H1 (cell line): ENCODE measurements around the gene DLEC1. TPM values are rescaled to one million over a fixed set of nuclear protein-coding genes. Genes with fewer than 3 reads are reported as not detected.

Source experiments
- CTCF ChIA-PET: fragments of 300-600 bp; sonication (Branson Sonifier 250); formaldehyde crosslinking; loops from one replicate; lab custom pipeline; 2021; ENCODE audit not compliant: partially characterized antibody; lab: Charles Lee
- POLR2A ChIA-PET: fragments of 300-600 bp; sonication (Branson Sonifier 250); formaldehyde crosslinking; loops from one replicate; lab custom pipeline; 2021; ENCODE audit warnings: inconsistent platforms; ENCODE audit not compliant: partially characterized antibody; lab: Charles Lee
- DNase-seq, 2 experiments: peaks; one replicate each; pipeline versions ENCODE4 v3.0.0 to v3.0.0-alpha.2; 2010 to 2022; ENCODE audit warnings: low spot score in 2 of 2, low read depth in 1 of 2, mixed read lengths in 1 of 2
- FAIRE-seq: peaks from 2 replicates; lab custom pipeline; 2011; peaks lifted over from hg19 to GRCh38; lab: Jason Lieb, UNC
- H2AFZ ChIP-seq: 2 replicates; pipeline ENCODE4 v1.8.1; 2012; ENCODE audit warnings: low read length, inconsistent platforms
- H2AK5ac ChIP-seq: 2 replicates; pipeline ENCODE4 v1.6.1; 2013; ENCODE audit warnings: low read depth, low read length
- H2BK120ac ChIP-seq: replicated peaks from 2 replicates; pipeline ENCODE3; 2013; ENCODE audit warnings: low read depth, low read length, inconsistent platforms
- H2BK12ac ChIP-seq: 2 replicates; pipeline ENCODE4 v1.6.1; 2013; ENCODE audit warnings: low read depth, low read length
- H2BK15ac ChIP-seq: 2 replicates; pipeline ENCODE4 v1.6.1; 2013; ENCODE audit warnings: low read length
- H2BK20ac ChIP-seq: 2 replicates; pipeline ENCODE4 v1.6.1; 2013; ENCODE audit warnings: low read length
- H2BK5ac ChIP-seq: 2 replicates; pipeline ENCODE4 v1.6.1; 2013; ENCODE audit warnings: low read depth, low read length
- H3K14ac ChIP-seq: 2 replicates; pipeline ENCODE4 v1.6.1; 2013; ENCODE audit warnings: inconsistent platforms; ENCODE audit not compliant: insufficient read length
- H3K18ac ChIP-seq: 2 replicates; pipeline ENCODE4 v1.6.1; 2013; ENCODE audit warnings: low read length; ENCODE audit errors: extremely low read depth
- H3K23ac ChIP-seq: 2 replicates; pipeline ENCODE4 v1.6.1; 2013; ENCODE audit warnings: inconsistent platforms; ENCODE audit not compliant: insufficient read length
- H3K23me2 ChIP-seq: 2 replicates; pipeline ENCODE4 v1.6.1; 2013; ENCODE audit warnings: low read depth, low read length
- H3K27ac ChIP-seq: 2 replicates; pipeline ENCODE4 v1.6.1; 2011; ENCODE audit warnings: low read depth, low read length, inconsistent platforms
- H3K27me3 ChIP-seq, 4 experiments: replicated peaks in 1 of 4; 1 replicate in 1 of 4; 2 replicates in 3 of 4; pipeline versions ENCODE4 v1.6.1 to v1.8.1; 2011 to 2013; ENCODE audit warnings: low read length in 3 of 4, mild to moderate bottlenecking in 3 of 4, inconsistent platforms in 2 of 4, mixed read lengths in 2 of 4, moderate library complexity in 1 of 4; ENCODE audit not compliant: control insufficient read depth in 3 of 4, insufficient read depth in 3 of 4; ENCODE audit errors: extremely low read depth in 1 of 4
- H3K36me3 ChIP-seq, 4 experiments: 2 replicates each; pipeline versions ENCODE4 v1.6.1 to v1.8.1; 2011 to 2013; ENCODE audit warnings: mild to moderate bottlenecking in 4 of 4, low read length in 3 of 4, moderate library complexity in 2 of 4, control low read depth in 1 of 4, inconsistent platforms in 1 of 4; ENCODE audit not compliant: insufficient read depth in 4 of 4, control insufficient read depth in 2 of 4
- H3K4ac ChIP-seq: replicated peaks from 2 replicates; pipeline ENCODE3; 2013; ENCODE audit warnings: low read length, low read depth, mixed read lengths, inconsistent platforms; ENCODE audit not compliant: insufficient read length
- H3K4me1 ChIP-seq, 4 experiments: replicated peaks in 1 of 4; 1 replicate in 1 of 4; 2 replicates in 3 of 4; pipeline versions ENCODE4 v1.6.1 to v1.8.1; 2011 to 2013; ENCODE audit warnings: low read length in 3 of 4, inconsistent platforms in 2 of 4, mixed read lengths in 1 of 4; ENCODE audit not compliant: insufficient read depth in 4 of 4, control insufficient read depth in 3 of 4
- H3K4me2 ChIP-seq, 2 experiments: 2 replicates each; pipeline versions ENCODE4 v1.6.1 to v1.8.1; 2011 to 2013; ENCODE audit warnings: low read depth in 2 of 2, low read length in 2 of 2, control low read depth in 1 of 2, inconsistent platforms in 1 of 2, mild to moderate bottlenecking in 1 of 2; ENCODE audit not compliant: insufficient read depth in 1 of 2
- H3K4me3 ChIP-seq, 4 experiments: fragments of 200-600, 300-600 bp in 1 of 4; sonication (generic), shearing (Covaris generic), sonication (Bioruptor Twin) in 1 of 4; 2 replicates each; pipeline versions ENCODE4 v1.5.1 to v1.8.1; 2011 to 2016; ENCODE audit warnings: low read length in 4 of 4, low read depth in 3 of 4, control low read depth in 2 of 4, inconsistent platforms in 2 of 4, mild to moderate bottlenecking in 2 of 4, mixed read lengths in 1 of 4, moderate library complexity in 1 of 4; ENCODE audit not compliant: insufficient read depth in 2 of 4; ENCODE audit errors: extremely low read depth in 1 of 4
- H3K56ac ChIP-seq: replicated peaks from 2 replicates; pipeline ENCODE3; 2013; ENCODE audit warnings: low read depth, mild to moderate bottlenecking, mixed read lengths, low read length, inconsistent platforms; ENCODE audit not compliant: insufficient read length
- H3K79me1 ChIP-seq: 2 replicates; pipeline ENCODE4 v1.6.1; 2013; ENCODE audit warnings: low read depth, low read length, control low read depth
- H3K79me2 ChIP-seq, 2 experiments: 2 replicates each; pipeline versions ENCODE4 v1.6.1 to v1.8.1; 2012 to 2013; ENCODE audit warnings: low read length in 2 of 2, mild to moderate bottlenecking in 2 of 2, inconsistent platforms in 1 of 2; ENCODE audit not compliant: insufficient read depth in 2 of 2, control insufficient read depth in 1 of 2
- H3K9ac ChIP-seq, 4 experiments: replicated peaks in 1 of 4; 1 replicate in 1 of 4; 2 replicates in 3 of 4; pipeline versions ENCODE4 v1.6.1 to v1.8.1; 2011 to 2013; ENCODE audit warnings: low read depth in 3 of 4, low read length in 3 of 4, control low read depth in 2 of 4, mild to moderate bottlenecking in 2 of 4, moderate library complexity in 2 of 4, inconsistent platforms in 1 of 4; ENCODE audit errors: extremely low read depth in 1 of 4
- H3K9me3 ChIP-seq, 2 experiments: 2 replicates each; pipeline versions ENCODE4 v1.6.1 to v1.8.1; 2012 to 2013; ENCODE audit warnings: mild to moderate bottlenecking in 2 of 2, moderate library complexity in 2 of 2, control low read depth in 1 of 2, inconsistent platforms in 1 of 2, low read depth in 1 of 2, low read length in 1 of 2, mixed read lengths in 1 of 2; ENCODE audit not compliant: insufficient read depth in 2 of 2
- H4K20me1 ChIP-seq, 2 experiments: replicated peaks in 1 of 2; 2 replicates each; pipeline versions ENCODE3 to v1.8.1; 2011 to 2013; ENCODE audit warnings: inconsistent platforms in 2 of 2, low read length in 2 of 2, mild to moderate bottlenecking in 1 of 2; ENCODE audit not compliant: insufficient read depth in 2 of 2, control insufficient read depth in 1 of 2
- H4K5ac ChIP-seq: 2 replicates; pipeline ENCODE4 v1.6.1; 2013; ENCODE audit warnings: low read length, low read depth, mixed read lengths, inconsistent platforms; ENCODE audit not compliant: insufficient read length
- H4K8ac ChIP-seq: 2 replicates; pipeline ENCODE4 v1.8.0; 2013; ENCODE audit warnings: mild to moderate bottlenecking, moderate library complexity, low read length, inconsistent platforms; ENCODE audit not compliant: insufficient read depth; ENCODE audit errors: extremely low read depth
- H4K91ac ChIP-seq: replicated peaks from 2 replicates; pipeline ENCODE3; 2013; ENCODE audit warnings: low read length, mixed read lengths, inconsistent platforms; ENCODE audit not compliant: insufficient read length
- ASH2L ChIP-seq: fragments of 200-600, 300-600 bp; sonication (generic); IDR thresholded peaks from one replicate; pipeline ENCODE4 v1.7.1; 2017; ENCODE audit warnings: low read length
- ATF2 ChIP-seq: IDR thresholded peaks from 2 replicates; pipeline ENCODE4 v1.6.1; 2012; ENCODE audit warnings: low read length, inconsistent platforms
- CREB1 ChIP-seq: IDR thresholded peaks from 2 replicates; pipeline ENCODE4 v1.6.1; 2012; ENCODE audit warnings: inconsistent platforms
- CTBP2 ChIP-seq: IDR thresholded peaks from 2 replicates; pipeline ENCODE4 v1.7.0; 2011; ENCODE audit warnings: borderline replicate concordance, mild to moderate bottlenecking, moderate library complexity, mixed read lengths, low read length; ENCODE audit not compliant: insufficient read depth, insufficient read length
- EP300 ChIP-seq, 2 experiments: IDR thresholded peaks; 1 replicate in 1 of 2; 2 replicates in 1 of 2; pipeline ENCODE4 v1.6.1; 2011 to 2012; ENCODE audit warnings: low read depth in 2 of 2, low read length in 2 of 2, mild to moderate bottlenecking in 2 of 2, borderline replicate concordance in 1 of 2, inconsistent platforms in 1 of 2, moderate library complexity in 1 of 2
- GTF2F1 ChIP-seq: IDR thresholded peaks from 2 replicates; pipeline ENCODE4 v1.6.1; 2012; ENCODE audit warnings: low read depth, low read length, improper control_type of control experiment, borderline replicate concordance
- KDM1A ChIP-seq: fragments of 200-600, 300-600 bp; sonication (generic); IDR thresholded peaks from 2 replicates; pipeline ENCODE4 v1.7.1; 2016; ENCODE audit warnings: mild to moderate bottlenecking, low read length, borderline replicate concordance
- POU5F1 ChIP-seq: IDR thresholded peaks from 2 replicates; pipeline ENCODE4 v1.6.1; 2011; ENCODE audit warnings: low read depth, mild to moderate bottlenecking, low read length, moderate library complexity
- RXRA ChIP-seq: IDR thresholded peaks from 2 replicates; pipeline ENCODE4 v1.6.1; 2011; ENCODE audit warnings: low read depth, mild to moderate bottlenecking, low read length, moderate library complexity; ENCODE audit not compliant: insufficient read depth
- SAP30 ChIP-seq: fragments of 300-600 bp; sonication (generic); IDR thresholded peaks from 2 replicates; pipeline ENCODE4 v1.7.1; 2012; ENCODE audit warnings: low read length, moderate library complexity, mild to moderate bottlenecking, inconsistent platforms; ENCODE audit not compliant: insufficient read depth, insufficient replicate concordance
- TEAD4 ChIP-seq: IDR thresholded peaks from 2 replicates; pipeline ENCODE4 v1.6.1; 2012; ENCODE audit warnings: low read depth, low read length, inconsistent platforms, mixed read lengths
- YY1 ChIP-seq: IDR thresholded peaks from 2 replicates; pipeline ENCODE4 v1.6.1; 2011; ENCODE audit warnings: low read depth, mild to moderate bottlenecking, low read length
- WGBS, 2 experiments: shearing (Covaris generic) in 1 of 2; methylation state at CpG; one replicate each; pipeline versions ENCODE4 v1.1.6 to v1.1.7; 2013 to 2015; ENCODE audit warnings: low lambda C conversion rate in 2 of 2, mixed read lengths in 2 of 2, inconsistent platforms in 1 of 2, low coverage in 1 of 2, missing lambda C conversion rate in 1 of 2; ENCODE audit not compliant: insufficient replicate concordance in 2 of 2, insufficient coverage in 1 of 2, insufficient read length in 1 of 2; ENCODE audit errors: extremely low coverage in 1 of 2, missing lambda C conversion rate in 1 of 2; 5-methylcytosine and 5-hydroxymethylcytosine counted together
- polyA plus RNA-seq, 7 experiments: library from polyadenylated mRNA; depleted of rRNA in 3 of 7; stranded (reverse) in 5 of 7; unstranded in 2 of 7; fragments of >200 nt in 5 of 7; fragments of 200-250 nt in 2 of 7; gene quantifications; 1 replicate in 5 of 7; 2 replicates in 1 of 7; 4 replicates in 1 of 7; pipeline versions ENCODE4 v1.2.1 to v1.2.3, GENCODE V29; 2011 to 2013; ENCODE audit warnings: missing spikeins in 2 of 7, mixed read lengths in 2 of 7
- total RNA-seq: library from RNA; stranded (reverse); fragmentation: NEBNext Ultra II Directional; extraction: Animal tissue kit (Norgen Biotek cat#: 25700); gene quantifications from 2 replicates; pipeline ENCODE4 v1.2.1, GENCODE V29; 2021

The DLEC1 gene
- total and polyA plus RNA-seq, 2 of the 8 experiments (the other 6 are each of a cell fraction or from before 2014, with no cell fraction given): 0.26 to 0.76 TPM

DNA sequence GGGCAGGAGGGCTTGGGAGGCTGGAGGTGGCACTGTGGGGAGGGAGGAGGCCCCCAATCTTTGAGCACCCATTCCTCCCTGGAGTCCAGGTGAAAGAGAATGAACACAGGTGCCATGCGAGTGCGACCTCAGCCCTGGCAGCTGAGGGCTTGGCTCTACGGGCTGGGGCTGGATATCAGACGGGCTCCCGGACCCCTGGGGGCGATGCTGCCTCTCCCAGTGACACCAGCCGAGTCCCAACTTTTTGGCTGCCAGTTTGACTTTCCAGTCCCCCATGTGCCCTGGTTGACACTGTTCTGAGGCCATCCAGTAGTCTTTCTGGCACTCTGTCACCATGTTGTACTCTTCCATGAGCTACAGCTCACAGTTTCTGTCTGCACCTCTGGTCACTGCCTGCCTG lies 47.2 kb upstream of the DLEC1 start:
- ChIA-PET CTCF (interaction anchor here (1.1 to 2.1 kb wide), 5 partner anchors 12 to 82 kb away, joined by 3 to 10 read pairs (median 5); no protein-coding TSS in a partner anchor), POLR2A (no interaction called here)
- Histone ChIP-seq H3K14ac (no peak overlapping the region), H3K36me3 (no peaks in the 10 kb centered on the region), H3K27me3 (peaks cover 0 to 5% (median 1%) of the 10 kb centered on the region in 4 experiments; a peak in 4 of 7 replicates), H2BK5ac (no peak overlapping the region), H3K4me3 (no peak overlapping the region), H4K5ac (no peak overlapping the region), H4K91ac (peak overlapping the region; percentile 1), H2BK15ac (peak overlapping the region; percentile 85; the same call in 1 of the 2 replicates), H3K23me2 (peaks cover 7% of the 10 kb centered on the region), H4K8ac (no peak overlapping the region), H2AK5ac (0 out of 2 replicates have a peak overlapping the region, but pooled peaks have one; percentile 26), H3K79me2 (no peaks in the 10 kb centered on the region), H2BK120ac (no peak overlapping the region), H3K18ac (no peak overlapping the region), H4K20me1 (no peaks in the 10 kb centered on the region), H2BK12ac (0 out of 2 replicates have a peak overlapping the region, but pooled peaks have one; percentile 50), H2AFZ (no peak overlapping the region), H3K4me1 (peaks cover 0 to 13% (median 7%) of the 10 kb centered on the region in 4 experiments; a peak in 6 of 7 replicates), H3K4ac (no peak overlapping the region), H3K27ac (no peak overlapping the region), H3K4me2 (0 out of 4 replicates have a peak overlapping the region, but pooled peaks of 1 of the 2 experiments have one; percentile 54), H3K23ac (no peak overlapping the region), H3K56ac (no peak overlapping the region), H3K9me3 (no peaks in the 10 kb centered on the region), H3K9ac (no peak overlapping the region), H2BK20ac (no peak overlapping the region), H3K79me1 (no peaks in the 10 kb centered on the region)
- no peak for FAIRE-seq
- no peak for DNase-seq
- WGBS, 2 experiments: 93% methylated on average over 7 of the region's 7 CpGs; no CpG with 5 or more reads in 1 of the 2 experiments
- TF ChIP-seq YY1: no peak
- no peak for TF ChIP-seq EP300 (IDR thresholded peaks at IDR 0.05; ENCODE audit: borderline replicate concordance in 1 of 2, low read depth in 2 of 2, low read length in 2 of 2)
- TF ChIP-seq CREB1: no peak
- no peak for TF ChIP-seq SAP30
- TF ChIP-seq POU5F1: no peak
- no peak for TF ChIP-seq RXRA
- no peak for TF ChIP-seq ASH2L
- TF ChIP-seq ATF2: no peak
- no peak for TF ChIP-seq CTBP2
- TF ChIP-seq KDM1A: no peak
- TF ChIP-seq GTF2F1: no peak
- TF ChIP-seq TEAD4: no peak
